ENCODE measurements around the gene FAM50A. TPM values are rescaled to one million over a fixed set of nuclear protein-coding genes. Genes with fewer than 3 reads are reported as not detected.

FAM50A gene
- total RNA-seq, 1 experiment from 2014 or later, result 75.9 TPM

- no peak for TF ChIP-seq CTCF (IDR thresholded peaks at IDR 0.05; ENCODE audit: insufficient read depth in 1 of 2, low read depth in 1 of 2, low read length in 1 of 2, severe bottlenecking in 1 of 2, unreplicated experiment in 1 of 2)
- Mint-ChIP-seq H3K36me3 (ENCODE audit: insufficient read depth, unreplicated experiment) (peaks cover 11% of the 10 kb centered on the region), H3K4me1 (ENCODE audit: low read depth, unreplicated experiment) (peaks cover 14% of the 10 kb centered on the region), H3K27ac (ENCODE audit: unreplicated experiment) (peak within 1 kb of the TSS; percentile 84), H3K9me3 (ENCODE audit: unreplicated experiment) (no peaks in the 10 kb centered on the region), H3K4me3 (ENCODE audit: unreplicated experiment) (peak within 1 kb of the TSS; percentile 82), H3K27me3 (ENCODE audit: insufficient read depth, unreplicated experiment) (no peaks in the 10 kb centered on the region)
- peak within 1 kb of the TSS; percentile 73 for H3K4me3 ChIP-seq (ENCODE audit: low read depth, low read length)
- CTCF ChIA-PET, result interaction anchor here (0.7 kb wide), 1 partner anchor 97 kb away, joined by 3 read pairs; no protein-coding TSS in a partner anchor
- POLR2A ChIA-PET, result interaction anchor here (0.6 to 0.7 kb wide), 3 partner anchors 18 to 1095 kb away, joined by 3 to 4 read pairs (median 3); partner anchors contain the start of gene ZNF275
- no peaks in the 10 kb centered on the region for H3K9me3 ChIP-seq
- H3K36me3 ChIP-seq (ENCODE audit: control insufficient read depth, insufficient read depth, low read length), result no peaks in the 10 kb centered on the region
- intact Hi-C loops (cut with micrococcal nuclease; ENCODE audit: unreplicated experiment), result loop anchor here (1.0 kb wide), 1 partner anchor 17 kb away; the partner anchor contains the start of gene TAFAZZIN
- peaks cover 10% of the 10 kb centered on the region; the same call in 1 of the 2 replicates for H3K4me1 ChIP-seq
- no peaks in the 10 kb centered on the region for H3K27me3 ChIP-seq (replicated peaks; ENCODE audit: control insufficient read depth, insufficient read depth, low read length)
- no TSS peak for BruUV-seq (replicated peaks)
- DNase-seq, result peak; percentile 93 to 95
Measured at GRCh38 chrX:154428176-154429171, 15.5 kb upstream of the FAM50A start, which contains the start of gene ATP6AP1. Gene ATP6AP1 (plus strand): TSS chrX:154428677. CDS start chrX:154428693, 16 bp downstream.

GRCh38 chrX:154429711-154430110 is 14.2 kb upstream of the FAM50A start:
- Histone ChIP-seq H3K27me3 (replicated peaks; ENCODE audit: control insufficient read depth, insufficient read depth, low read length) (no peaks in the 10 kb centered on the region), H3K4me3 (ENCODE audit: low read depth, low read length) (peak overlapping the region; percentile 73), H3K4me1 (peaks cover 10% of the 10 kb centered on the region; the same call in 1 of the 2 replicates), H3K9me3 (no peaks in the 10 kb centered on the region), H3K36me3 (ENCODE audit: control insufficient read depth, insufficient read depth, low read length) (no peaks in the 10 kb centered on the region)
- peak overlapping the region; percentile 82 for H3K4me3 Mint-ChIP-seq (ENCODE audit: unreplicated experiment)
- DNase-seq, result no peak
- H3K4me1 Mint-ChIP-seq (ENCODE audit: low read depth, unreplicated experiment), result peaks cover 14% of the 10 kb centered on the region
- no peak overlapping the region for H3K27ac Mint-ChIP-seq (ENCODE audit: unreplicated experiment)
- no peaks in the 10 kb centered on the region for H3K9me3 Mint-ChIP-seq (ENCODE audit: unreplicated experiment)
- POLR2A ChIA-PET, result no interaction called here
- H3K36me3 Mint-ChIP-seq (ENCODE audit: insufficient read depth, unreplicated experiment), result peaks cover 11% of the 10 kb centered on the region
- TF ChIP-seq CTCF (IDR thresholded peaks at IDR 0.05; ENCODE audit: insufficient read depth in 1 of 2, low read depth in 1 of 2, low read length in 1 of 2, severe bottlenecking in 1 of 2, unreplicated experiment in 1 of 2), result no peak
- intact Hi-C loops (cut with micrococcal nuclease; ENCODE audit: unreplicated experiment), result no loop called here
- BruUV-seq (replicated peaks), result no TSS peak
- CTCF ChIA-PET, result interaction anchor here (0.7 kb wide), 1 partner anchor 96 kb away, joined by 3 read pairs; no protein-coding TSS in a partner anchor
- H3K27me3 Mint-ChIP-seq (ENCODE audit: insufficient read depth, unreplicated experiment), result no peaks in the 10 kb centered on the region

GRCh38 chrX:154430479-154430878 is 13.5 kb upstream of the FAM50A start:
- TF ChIP-seq CTCF (IDR thresholded peaks at IDR 0.05; ENCODE audit: insufficient read depth in 1 of 2, low read depth in 1 of 2, low read length in 1 of 2, severe bottlenecking in 1 of 2, unreplicated experiment in 1 of 2), result no peak
- POLR2A ChIA-PET, result no interaction called here
- peaks cover 11% of the 10 kb centered on the region for H3K36me3 Mint-ChIP-seq (ENCODE audit: insufficient read depth, unreplicated experiment)
- no peaks in the 10 kb centered on the region for H3K9me3 Mint-ChIP-seq (ENCODE audit: unreplicated experiment)
- no peaks in the 10 kb centered on the region for H3K27me3 ChIP-seq (replicated peaks; ENCODE audit: control insufficient read depth, insufficient read depth, low read length)
- intact Hi-C loops (cut with micrococcal nuclease; ENCODE audit: unreplicated experiment), result no loop called here
- H3K9me3 ChIP-seq, result no peaks in the 10 kb centered on the region
- H3K4me3 Mint-ChIP-seq (ENCODE audit: unreplicated experiment), result peak overlapping the region; percentile 18
- DNase-seq, result no peak
- CTCF ChIA-PET, result no interaction called here
- H3K27me3 Mint-ChIP-seq (ENCODE audit: insufficient read depth, unreplicated experiment), result no peaks in the 10 kb centered on the region
- H3K4me3 ChIP-seq (ENCODE audit: low read depth, low read length), result no peak overlapping the region
- H3K4me1 Mint-ChIP-seq (ENCODE audit: low read depth, unreplicated experiment), result peaks cover 14% of the 10 kb centered on the region
- no TSS peak for BruUV-seq (replicated peaks)
- H3K27ac Mint-ChIP-seq (ENCODE audit: unreplicated experiment), result no peak overlapping the region
- no peaks in the 10 kb centered on the region for H3K36me3 ChIP-seq (ENCODE audit: control insufficient read depth, insufficient read depth, low read length)
- H3K4me1 ChIP-seq, result peaks cover 10% of the 10 kb centered on the region; the same call in 1 of the 2 replicates

Data from Caco-2 (cell line).